Aortic smooth muscle cell (primary cell): ENCODE data around the gene NEDD4. TPM values are rescaled to one million over a fixed set of nuclear protein-coding genes. Genes with fewer than 3 reads are reported as not detected.

Experiments used
- total RNA-seq: library from RNA; depleted of rRNA; stranded (reverse); fragments of >200 nt; gene quantifications from 2 replicates; pipeline ENCODE4 v1.2.3, GENCODE V29; 2014

The NEDD4 gene
- total RNA-seq, result 15.9 and 17.0 TPM in 2 replicates

DNA sequence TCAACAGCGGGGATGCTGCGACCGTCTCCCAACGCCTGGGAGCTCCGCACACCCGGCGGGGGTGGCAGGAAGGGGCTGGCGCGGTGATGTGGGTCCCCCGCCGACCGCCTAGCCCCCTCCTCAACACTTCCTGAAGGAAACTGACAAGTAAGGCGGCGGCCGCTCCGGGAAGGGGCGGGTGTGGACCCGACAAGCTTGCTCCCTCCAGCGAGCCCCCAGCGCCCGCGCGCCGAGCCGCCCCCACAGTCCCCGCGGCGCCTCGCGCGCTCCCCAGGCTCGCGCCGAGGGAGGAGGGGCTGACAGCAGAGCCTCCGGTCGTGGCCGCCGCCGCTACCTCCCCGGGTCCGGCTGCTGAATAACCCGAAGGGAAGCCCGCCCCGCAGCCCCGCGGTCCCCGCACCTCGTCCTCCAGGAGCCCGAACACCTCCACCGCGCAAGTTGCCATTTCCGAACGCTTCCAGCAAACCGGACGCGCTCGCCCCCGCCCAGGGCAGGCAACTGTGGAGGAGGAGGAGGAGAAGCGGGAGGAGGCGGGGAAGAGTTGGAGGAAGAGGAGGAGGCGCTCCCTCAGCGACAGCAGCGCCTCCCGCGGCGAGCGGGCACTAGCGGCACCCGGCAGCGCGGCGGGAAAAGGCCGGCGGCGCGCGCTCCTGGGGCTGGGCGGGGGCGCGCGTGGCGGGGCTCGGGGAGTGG, at the start of gene NEDD4:
Gene NEDD4, minus strand, starts transcription at position 502 of the 693 bp plus-strand sequence. Its CDS starts 57 bp downstream, at position 445.

